CD4-positive, alpha-beta T cell (primary cell): ENCODE data around the gene KDELR1. TPM values are rescaled to one million over a fixed set of nuclear protein-coding genes. Genes with fewer than 3 reads are reported as not detected.

Experiments used
- ATAC-seq: fragments of 200-7000 bp; cut with Tn5 transposase; one replicate; pipeline ENCODE4 v1.10.0; 2022; ENCODE audit warnings: mild to moderate bottlenecking; ENCODE audit not compliant: poor library complexity
- CTCF ChIA-PET: fragments of 350-600 bp; sonication (Branson Sonifier 250); formaldehyde crosslinking; loops from one replicate; lab custom pipeline; 2021; ENCODE audit warnings: antibody characterized with exemption, inconsistent platforms; lab: Charles Lee
- POLR2A ChIA-PET: fragments of 350-600 bp; sonication (Branson Sonifier 250); formaldehyde crosslinking; loops from one replicate; lab custom pipeline; 2021; ENCODE audit warnings: antibody characterized with exemption, inconsistent platforms; lab: Charles Lee
- DNase-seq, 14 experiments: peaks; one replicate each; pipeline ENCODE4 v3.0.0-alpha.2; 2013 to 2020; ENCODE audit warnings: mixed read lengths in 2 of 14
- H3K27ac ChIP-seq, 2 donors: one replicate each; pipeline versions ENCODE4 v1.5.1 to v1.7.0; 2013; ENCODE audit warnings: low read length in 2 of 2, low read depth in 1 of 2, mild to moderate bottlenecking in 1 of 2
- H3K27me3 ChIP-seq, 2 experiments: 1 replicate in 1 of 2; 2 replicates in 1 of 2; pipeline versions ENCODE4 v1.6.1 to v1.7.0; 2013; ENCODE audit warnings: low read length in 2 of 2, control low read depth in 1 of 2, mild to moderate bottlenecking in 1 of 2, moderate library complexity in 1 of 2; ENCODE audit not compliant: insufficient read depth in 2 of 2, control insufficient read depth in 1 of 2
- H3K36me3 ChIP-seq: one replicate; pipeline ENCODE4 v1.6.1; 2013; ENCODE audit warnings: low read length, control low read depth; ENCODE audit not compliant: insufficient read depth
- H3K4me1 ChIP-seq: one replicate; pipeline ENCODE4 v1.6.1; 2013; ENCODE audit warnings: low read length, control low read depth; ENCODE audit not compliant: insufficient read depth
- H3K4me3 ChIP-seq: one replicate; pipeline ENCODE4 v1.5.1; 2013; ENCODE audit warnings: mild to moderate bottlenecking, low read length, moderate library complexity
- H3K9me3 ChIP-seq, 2 experiments: 1 replicate in 1 of 2; 2 replicates in 1 of 2; pipeline versions ENCODE4 v1.6.1 to v1.7.0; 2013; ENCODE audit warnings: low read length in 2 of 2, mild to moderate bottlenecking in 2 of 2, control low read depth in 1 of 2, moderate library complexity in 1 of 2; ENCODE audit not compliant: control insufficient read depth in 1 of 2, insufficient read depth in 1 of 2
- H3K27ac Mint-ChIP-seq: one replicate; pipeline ENCODE4 v1.8.0; 2020; ENCODE audit warnings: mixed read lengths
- H3K27me3 Mint-ChIP-seq: one replicate; pipeline ENCODE4 v1.8.0; 2021; ENCODE audit warnings: mixed read lengths
- H3K36me3 Mint-ChIP-seq: one replicate; pipeline ENCODE4 v1.8.0; 2021; ENCODE audit warnings: low read depth, mixed read lengths
- H3K4me1 Mint-ChIP-seq: one replicate; pipeline ENCODE4 v1.8.0; 2021; ENCODE audit warnings: low read depth, mixed read lengths
- H3K4me3 Mint-ChIP-seq: one replicate; pipeline ENCODE4 v1.8.0; 2020; ENCODE audit warnings: mild to moderate bottlenecking, mixed read lengths
- H3K9me3 Mint-ChIP-seq: one replicate; pipeline ENCODE4 v1.8.0; 2020; ENCODE audit warnings: mixed read lengths
- CTCF ChIP-seq: fragments of 200-600 bp; IDR thresholded peaks from one replicate; pipeline ENCODE4 v1.8.0; 2022; ENCODE audit warnings: antibody characterized with exemption, mild to moderate bottlenecking
- intact Hi-C, 2 experiments: fragments of 100-400 bp; cut with DNase I in 1 of 2; cut with micrococcal nuclease in 1 of 2; formaldehyde crosslinking; loops; one replicate each; pipeline versions ENCODE4 v1.15.1 to v1.9.0; 2023 to 2025; cut with DNase I, micrococcal nuclease
- total RNA-seq, 174 experiments: library from RNA in 2 of 174; stranded (reverse) in 2 of 174; gene quantifications; one replicate each; pipeline ENCODE4 v1.2.3 and lab custom pipeline; 2021 to 2026

KDELR1 gene
- total RNA-seq, 2 experiments from 2014 or later, result 32.2 to 39.6 TPM

GRCh38 chr19:48344892-48345291, 46.5 kb downstream of the KDELR1 start:
- POLR2A ChIA-PET, result no interaction called here
- Histone ChIP-seq H3K4me3 (no peak overlapping the region), H3K27me3 (no peaks in the 10 kb centered on the region), H3K27ac (no peak overlapping the region), H3K4me1 (no peaks in the 10 kb centered on the region), H3K36me3 (peaks cover 6% of the 10 kb centered on the region), H3K9me3 (no peaks in the 10 kb centered on the region)
- Mint-ChIP-seq H3K9me3 (no peaks in the 10 kb centered on the region), H3K27me3 (no peaks in the 10 kb centered on the region), H3K4me3 (no peak overlapping the region), H3K27ac (no peak overlapping the region), H3K4me1 (no peaks in the 10 kb centered on the region), H3K36me3 (peaks cover 10% of the 10 kb centered on the region)
- CTCF ChIA-PET, result no interaction called here
- ATAC-seq, result no peak
- TF ChIP-seq CTCF, result no peak
- intact Hi-C loops, result no loop called here
- DNase-seq, result no peak

- Histone ChIP-seq H3K9me3 (no peaks in the 10 kb centered on the region), H3K36me3 (peaks cover 6% of the 10 kb centered on the region), H3K27ac (no peak overlapping the region), H3K4me1 (no peaks in the 10 kb centered on the region), H3K4me3 (no peak overlapping the region), H3K27me3 (no peaks in the 10 kb centered on the region)
- H3K36me3 Mint-ChIP-seq, result peaks cover 5% of the 10 kb centered on the region
- H3K27ac Mint-ChIP-seq, result no peak overlapping the region
- H3K4me3 Mint-ChIP-seq, result no peak overlapping the region
- no peak for TF ChIP-seq CTCF
- H3K27me3 Mint-ChIP-seq, result no peaks in the 10 kb centered on the region
- CTCF ChIA-PET, result no interaction called here
- no peak for ATAC-seq
- no peak for DNase-seq
- no peaks in the 10 kb centered on the region for H3K4me1 Mint-ChIP-seq
- intact Hi-C loops, result no loop called here
- no peaks in the 10 kb centered on the region for H3K9me3 Mint-ChIP-seq
- POLR2A ChIA-PET, result no interaction called here
These were observed 48.4 kb downstream of the KDELR1 start for GRCh38 chr19:48342841-48343540.

- Mint-ChIP-seq H3K9me3 (no peaks in the 10 kb centered on the region), H3K36me3 (peaks cover 5% of the 10 kb centered on the region), H3K27me3 (no peaks in the 10 kb centered on the region), H3K4me3 (no peak overlapping the region), H3K27ac (no peak overlapping the region), H3K4me1 (no peaks in the 10 kb centered on the region)
- no peak for DNase-seq
- TF ChIP-seq CTCF, result no peak
- no peak for ATAC-seq
- peaks cover 6% of the 10 kb centered on the region for H3K36me3 ChIP-seq
- ChIA-PET POLR2A (no interaction called here), CTCF (no interaction called here)
- H3K27ac ChIP-seq, result no peak overlapping the region
- intact Hi-C loops, result no loop called here
- no peaks in the 10 kb centered on the region for H3K4me1 ChIP-seq
- H3K4me3 ChIP-seq, result no peak overlapping the region
- H3K27me3 ChIP-seq, result no peaks in the 10 kb centered on the region
- H3K9me3 ChIP-seq, result no peaks in the 10 kb centered on the region
These were observed 49.0 kb downstream of the KDELR1 start for GRCh38 chr19:48342414-48342738.
